SH-SY5Y (cell line): Measurements from ENCODE around the gene SSTR4.

ENCODE experiments used
- GATA2 ChIP-seq: IDR thresholded peaks from 2 replicates; pipeline ENCODE4 v1.6.1; 2011; ENCODE audit warnings: mild to moderate bottlenecking, low read depth, low read length
- GATA3 ChIP-seq: IDR thresholded peaks from 2 replicates; pipeline ENCODE4 v1.6.1; 2011; ENCODE audit warnings: low read depth, mild to moderate bottlenecking, low read length, moderate library complexity

Gene SSTR4

GRCh38 chr20:23009636-23010035, 25.5 kb upstream of the SSTR4 start:
- no peak for TF ChIP-seq GATA2
- TF ChIP-seq GATA3 = no peak

- no peak for TF ChIP-seq GATA3
- TF ChIP-seq GATA2 = no peak
Observed at GRCh38 chr20:23010096-23010495, 25.0 kb upstream of the SSTR4 start.

GRCh38 chr20:23011008-23011721, 23.9 kb upstream of the SSTR4 start:
- TF ChIP-seq GATA3 (no peak), GATA2 (no peak)

GRCh38 chr20:23013429-23013828, 21.7 kb upstream of the SSTR4 start:
- TF ChIP-seq GATA2 (no peak), GATA3 (no peak)

GRCh38 chr20:23017516-23017915, 17.6 kb upstream of the SSTR4 start:
- TF ChIP-seq GATA3 = no peak
- no peak for TF ChIP-seq GATA2

GRCh38 chr20:23018432-23018831, 16.7 kb upstream of the SSTR4 start:
- TF ChIP-seq GATA3 (no peak), GATA2 (no peak)

GRCh38 chr20:23018941-23019340, 16.2 kb upstream of the SSTR4 start:
- TF ChIP-seq GATA3 = no peak
- no peak for TF ChIP-seq GATA2

- TF ChIP-seq GATA3 (no peak), GATA2 (no peak)
Observed at GRCh38 chr20:23019403-23019802, 15.7 kb upstream of the SSTR4 start.

- TF ChIP-seq GATA3 (no peak), GATA2 (no peak)
Observed at GRCh38 chr20:23020230-23021018, 14.7 kb upstream of the SSTR4 start.

GRCh38 chr20:23021541-23021940, 13.6 kb upstream of the SSTR4 start:
- TF ChIP-seq GATA2 (no peak), GATA3 (no peak)

GRCh38 chr20:23021951-23022350, 13.2 kb upstream of the SSTR4 start:
- TF ChIP-seq GATA3 (no peak), GATA2 (no peak)

- TF ChIP-seq GATA2 (no peak), GATA3 (no peak)
Observed at GRCh38 chr20:23022849-23023248, 12.3 kb upstream of the SSTR4 start.

- TF ChIP-seq GATA3 (no peak), GATA2 (no peak)
Observed at GRCh38 chr20:23023621-23024177, 11.4 kb upstream of the SSTR4 start.

- no peak for TF ChIP-seq GATA3
- no peak for TF ChIP-seq GATA2
Observed at GRCh38 chr20:23024701-23025100, 10.4 kb upstream of the SSTR4 start.

- no peak for TF ChIP-seq GATA2
- TF ChIP-seq GATA3 = no peak
Observed at GRCh38 chr20:23027721-23028120, 7.4 kb upstream of the SSTR4 start.
